ENCODE data around the gene COL18A1.

DNA sequence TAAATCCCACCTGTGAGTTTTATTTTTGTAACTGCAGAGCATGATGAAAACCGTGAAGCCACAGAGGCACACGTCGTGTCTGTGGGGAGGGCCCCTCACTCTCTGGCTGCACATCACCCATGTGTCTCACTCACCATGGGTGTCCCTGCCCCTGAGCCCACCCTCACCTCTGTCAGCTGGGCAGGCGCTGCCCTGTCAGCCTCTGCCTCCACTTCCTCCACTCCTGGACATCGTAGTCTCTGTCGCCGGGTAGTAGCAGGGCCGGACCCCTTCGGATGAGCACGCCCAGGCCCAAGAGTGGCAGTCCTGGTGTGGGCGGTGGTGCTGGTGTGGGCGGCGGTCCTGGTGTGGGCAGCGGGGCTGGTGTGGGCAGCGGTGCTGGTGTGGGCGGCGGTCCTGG, 37.3 kb downstream of the COL18A1 start:
- TF ChIP-seq SP1 (IDR thresholded peaks at IDR 0.05) (no peak), YY1 (IDR thresholded peaks at IDR 0.05) (no peak), MAX (IDR thresholded peaks at IDR 0.05) (no peak), TAF1 (conservative IDR thresholded peaks at IDR 0.05) (no peak), RXRA (IDR thresholded peaks at IDR 0.05) (no peak), JUND (IDR thresholded peaks at IDR 0.05) (no peak), EGR1 (IDR thresholded peaks at IDR 0.05; ENCODE audit: low read depth in 2 of 2) (no peak), RAD21 (IDR thresholded peaks at IDR 0.05) (no peak)
- TF ChIP-seq, protein P1, sequence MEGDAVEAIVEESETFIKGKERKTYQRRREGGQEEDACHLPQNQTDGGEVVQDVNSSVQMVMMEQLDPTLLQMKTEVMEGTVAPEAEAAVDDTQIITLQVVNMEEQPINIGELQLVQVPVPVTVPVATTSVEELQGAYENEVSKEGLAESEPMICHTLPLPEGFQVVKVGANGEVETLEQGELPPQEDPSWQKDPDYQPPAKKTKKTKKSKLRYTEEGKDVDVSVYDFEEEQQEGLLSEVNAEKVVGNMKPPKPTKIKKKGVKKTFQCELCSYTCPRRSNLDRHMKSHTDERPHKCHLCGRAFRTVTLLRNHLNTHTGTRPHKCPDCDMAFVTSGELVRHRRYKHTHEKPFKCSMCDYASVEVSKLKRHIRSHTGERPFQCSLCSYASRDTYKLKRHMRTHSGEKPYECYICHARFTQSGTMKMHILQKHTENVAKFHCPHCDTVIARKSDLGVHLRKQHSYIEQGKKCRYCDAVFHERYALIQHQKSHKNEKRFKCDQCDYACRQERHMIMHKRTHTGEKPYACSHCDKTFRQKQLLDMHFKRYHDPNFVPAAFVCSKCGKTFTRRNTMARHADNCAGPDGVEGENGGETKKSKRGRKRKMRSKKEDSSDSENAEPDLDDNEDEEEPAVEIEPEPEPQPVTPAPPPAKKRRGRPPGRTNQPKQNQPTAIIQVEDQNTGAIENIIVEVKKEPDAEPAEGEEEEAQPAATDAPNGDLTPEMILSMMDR (IDR thresholded peaks at IDR 0.05; ENCODE audit: low read depth, low read length, missing input control): no peak
- TF ChIP-seq, protein P2, sequence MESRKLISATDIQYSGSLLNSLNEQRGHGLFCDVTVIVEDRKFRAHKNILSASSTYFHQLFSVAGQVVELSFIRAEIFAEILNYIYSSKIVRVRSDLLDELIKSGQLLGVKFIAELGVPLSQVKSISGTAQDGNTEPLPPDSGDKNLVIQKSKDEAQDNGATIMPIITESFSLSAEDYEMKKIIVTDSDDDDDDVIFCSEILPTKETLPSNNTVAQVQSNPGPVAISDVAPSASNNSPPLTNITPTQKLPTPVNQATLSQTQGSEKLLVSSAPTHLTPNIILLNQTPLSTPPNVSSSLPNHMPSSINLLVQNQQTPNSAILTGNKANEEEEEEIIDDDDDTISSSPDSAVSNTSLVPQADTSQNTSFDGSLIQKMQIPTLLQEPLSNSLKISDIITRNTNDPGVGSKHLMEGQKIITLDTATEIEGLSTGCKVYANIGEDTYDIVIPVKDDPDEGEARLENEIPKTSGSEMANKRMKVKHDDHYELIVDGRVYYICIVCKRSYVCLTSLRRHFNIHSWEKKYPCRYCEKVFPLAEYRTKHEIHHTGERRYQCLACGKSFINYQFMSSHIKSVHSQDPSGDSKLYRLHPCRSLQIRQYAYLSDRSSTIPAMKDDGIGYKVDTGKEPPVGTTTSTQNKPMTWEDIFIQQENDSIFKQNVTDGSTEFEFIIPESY (IDR thresholded peaks at IDR 0.05): no peak
- TF ChIP-seq, protein P3, sequence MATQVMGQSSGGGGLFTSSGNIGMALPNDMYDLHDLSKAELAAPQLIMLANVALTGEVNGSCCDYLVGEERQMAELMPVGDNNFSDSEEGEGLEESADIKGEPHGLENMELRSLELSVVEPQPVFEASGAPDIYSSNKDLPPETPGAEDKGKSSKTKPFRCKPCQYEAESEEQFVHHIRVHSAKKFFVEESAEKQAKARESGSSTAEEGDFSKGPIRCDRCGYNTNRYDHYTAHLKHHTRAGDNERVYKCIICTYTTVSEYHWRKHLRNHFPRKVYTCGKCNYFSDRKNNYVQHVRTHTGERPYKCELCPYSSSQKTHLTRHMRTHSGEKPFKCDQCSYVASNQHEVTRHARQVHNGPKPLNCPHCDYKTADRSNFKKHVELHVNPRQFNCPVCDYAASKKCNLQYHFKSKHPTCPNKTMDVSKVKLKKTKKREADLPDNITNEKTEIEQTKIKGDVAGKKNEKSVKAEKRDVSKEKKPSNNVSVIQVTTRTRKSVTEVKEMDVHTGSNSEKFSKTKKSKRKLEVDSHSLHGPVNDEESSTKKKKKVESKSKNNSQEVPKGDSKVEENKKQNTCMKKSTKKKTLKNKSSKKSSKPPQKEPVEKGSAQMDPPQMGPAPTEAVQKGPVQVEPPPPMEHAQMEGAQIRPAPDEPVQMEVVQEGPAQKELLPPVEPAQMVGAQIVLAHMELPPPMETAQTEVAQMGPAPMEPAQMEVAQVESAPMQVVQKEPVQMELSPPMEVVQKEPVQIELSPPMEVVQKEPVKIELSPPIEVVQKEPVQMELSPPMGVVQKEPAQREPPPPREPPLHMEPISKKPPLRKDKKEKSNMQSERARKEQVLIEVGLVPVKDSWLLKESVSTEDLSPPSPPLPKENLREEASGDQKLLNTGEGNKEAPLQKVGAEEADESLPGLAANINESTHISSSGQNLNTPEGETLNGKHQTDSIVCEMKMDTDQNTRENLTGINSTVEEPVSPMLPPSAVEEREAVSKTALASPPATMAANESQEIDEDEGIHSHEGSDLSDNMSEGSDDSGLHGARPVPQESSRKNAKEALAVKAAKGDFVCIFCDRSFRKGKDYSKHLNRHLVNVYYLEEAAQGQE (IDR thresholded peaks at IDR 0.05): no peak
- TF ChIP-seq, protein P4, sequence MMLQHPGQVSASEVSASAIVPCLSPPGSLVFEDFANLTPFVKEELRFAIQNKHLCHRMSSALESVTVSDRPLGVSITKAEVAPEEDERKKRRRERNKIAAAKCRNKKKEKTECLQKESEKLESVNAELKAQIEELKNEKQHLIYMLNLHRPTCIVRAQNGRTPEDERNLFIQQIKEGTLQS (IDR thresholded peaks at IDR 0.05): no peak

Data from liver (tissue), 3 donors.